DOHH2 (cell line): ENCODE data around the gene BMP15.

Experiments used
- CTCF ChIP-seq: fragments of 200-600 bp; sonication (generic); IDR thresholded peaks from one replicate; pipeline ENCODE4 v1.5.1; 2014; ENCODE audit warnings: antibody characterized with exemption, mild to moderate bottlenecking, low read depth, low read length; ENCODE audit not compliant: poor library complexity, severe bottlenecking
- EZH2phosphoT487 ChIP-seq: fragments of 200-600 bp; sonication (generic); IDR thresholded peaks from 2 replicates; pipeline ENCODE4 v1.6.1; 2017; ENCODE audit warnings: borderline replicate concordance, mild to moderate bottlenecking, antibody characterized with exemption, low read length, moderate library complexity, mixed read lengths

- no peak for TF ChIP-seq CTCF
- no peak for TF ChIP-seq EZH2phosphoT487
Observed at GRCh38 chrX:50877310-50877709, 33.2 kb upstream of the BMP15 start.
